MM.1S (cell line): ENCODE results near the gene CRHBP.

Source experiments
- CTCF ChIP-seq: fragments of 300-600 bp; sonication (generic); IDR thresholded peaks from 2 replicates; pipeline ENCODE4 v1.5.1; 2016; ENCODE audit warnings: antibody characterized with exemption, low read length, mixed read lengths
- EZH2 ChIP-seq: fragments of 300-600 bp; sonication (generic); optimal IDR thresholded peaks from 2 replicates; pipeline ENCODE3; 2017; ENCODE audit warnings: low read depth, mild to moderate bottlenecking, antibody characterized with exemption, low read length, mixed read lengths
- EZH2phosphoT487 ChIP-seq: fragments of 300-600 bp; sonication (generic); IDR thresholded peaks from 2 replicates; pipeline ENCODE4 v1.6.1; 2018; ENCODE audit warnings: antibody characterized with exemption, low read length

GRCh38 chr5:76918539-76918938 is 34.3 kb upstream of the CRHBP start:
- TF ChIP-seq CTCF (no peak), EZH2phosphoT487 (no peak), EZH2 (no peak)
